VCaP (cell line): ENCODE data around the gene IRGQ.

Experiments
- H3K27ac ChIP-seq: fragments of 450-650 bp; 2 replicates; pipeline ENCODE4 v1.5.1; 2017
- TF ChIP-seq, protein P1 (sequence below): fragments of 450-650 bp; conservative IDR thresholded peaks from 2 replicates; pipeline ENCODE4 v1.5.1; 2017; ENCODE audit warnings: mild to moderate bottlenecking, moderate library complexity

Gene IRGQ

GRCh38 chr19:43541920-43542650 lies 53.8 kb downstream of the IRGQ start:
- TF ChIP-seq, protein P1, sequence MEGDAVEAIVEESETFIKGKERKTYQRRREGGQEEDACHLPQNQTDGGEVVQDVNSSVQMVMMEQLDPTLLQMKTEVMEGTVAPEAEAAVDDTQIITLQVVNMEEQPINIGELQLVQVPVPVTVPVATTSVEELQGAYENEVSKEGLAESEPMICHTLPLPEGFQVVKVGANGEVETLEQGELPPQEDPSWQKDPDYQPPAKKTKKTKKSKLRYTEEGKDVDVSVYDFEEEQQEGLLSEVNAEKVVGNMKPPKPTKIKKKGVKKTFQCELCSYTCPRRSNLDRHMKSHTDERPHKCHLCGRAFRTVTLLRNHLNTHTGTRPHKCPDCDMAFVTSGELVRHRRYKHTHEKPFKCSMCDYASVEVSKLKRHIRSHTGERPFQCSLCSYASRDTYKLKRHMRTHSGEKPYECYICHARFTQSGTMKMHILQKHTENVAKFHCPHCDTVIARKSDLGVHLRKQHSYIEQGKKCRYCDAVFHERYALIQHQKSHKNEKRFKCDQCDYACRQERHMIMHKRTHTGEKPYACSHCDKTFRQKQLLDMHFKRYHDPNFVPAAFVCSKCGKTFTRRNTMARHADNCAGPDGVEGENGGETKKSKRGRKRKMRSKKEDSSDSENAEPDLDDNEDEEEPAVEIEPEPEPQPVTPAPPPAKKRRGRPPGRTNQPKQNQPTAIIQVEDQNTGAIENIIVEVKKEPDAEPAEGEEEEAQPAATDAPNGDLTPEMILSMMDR: no peak
- no peak overlapping the region for H3K27ac ChIP-seq

DNA sequence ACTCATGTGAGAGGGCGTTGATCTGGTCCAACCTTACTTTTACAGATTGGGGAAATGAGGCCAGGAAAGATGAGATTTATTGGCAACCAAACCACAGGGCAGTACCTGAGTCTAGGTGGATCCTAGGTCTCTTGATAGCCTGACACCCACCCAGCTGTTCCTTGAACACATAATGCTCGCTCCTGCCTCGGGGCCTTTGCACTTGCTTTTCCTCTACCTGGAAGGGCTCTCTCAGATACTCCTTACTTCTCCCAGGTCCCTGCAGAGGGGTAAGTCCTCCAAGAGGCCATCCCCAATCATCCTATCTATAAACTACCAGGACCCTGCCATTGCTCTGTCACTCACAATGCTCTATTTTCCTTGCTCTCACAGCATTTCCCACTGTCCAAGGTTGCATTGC lies 55.6 kb downstream of the IRGQ start:
- TF ChIP-seq, protein P1: no peak
- H3K27ac ChIP-seq: no peak overlapping the region

DNA sequence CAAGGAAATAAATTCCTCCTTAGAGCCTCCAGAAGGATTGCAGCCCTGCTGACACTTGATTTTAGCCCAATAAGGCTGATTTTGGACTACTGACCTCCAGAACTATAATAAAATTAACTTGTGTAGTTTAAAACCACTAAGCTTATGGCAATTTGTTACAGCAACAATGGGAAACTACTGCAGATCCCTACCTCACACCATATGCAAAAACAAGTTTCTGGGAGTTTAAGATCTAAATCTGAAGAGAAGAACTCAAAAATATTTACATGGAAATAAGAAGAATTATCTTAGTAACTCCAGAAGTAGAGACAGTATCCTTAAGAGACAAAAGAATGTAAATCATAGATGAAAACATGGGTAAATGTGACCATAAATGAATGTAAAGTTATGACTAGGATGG lies 57.0 kb downstream of the IRGQ start:
- H3K27ac ChIP-seq: no peak overlapping the region
- TF ChIP-seq, protein P1: no peak

DNA sequence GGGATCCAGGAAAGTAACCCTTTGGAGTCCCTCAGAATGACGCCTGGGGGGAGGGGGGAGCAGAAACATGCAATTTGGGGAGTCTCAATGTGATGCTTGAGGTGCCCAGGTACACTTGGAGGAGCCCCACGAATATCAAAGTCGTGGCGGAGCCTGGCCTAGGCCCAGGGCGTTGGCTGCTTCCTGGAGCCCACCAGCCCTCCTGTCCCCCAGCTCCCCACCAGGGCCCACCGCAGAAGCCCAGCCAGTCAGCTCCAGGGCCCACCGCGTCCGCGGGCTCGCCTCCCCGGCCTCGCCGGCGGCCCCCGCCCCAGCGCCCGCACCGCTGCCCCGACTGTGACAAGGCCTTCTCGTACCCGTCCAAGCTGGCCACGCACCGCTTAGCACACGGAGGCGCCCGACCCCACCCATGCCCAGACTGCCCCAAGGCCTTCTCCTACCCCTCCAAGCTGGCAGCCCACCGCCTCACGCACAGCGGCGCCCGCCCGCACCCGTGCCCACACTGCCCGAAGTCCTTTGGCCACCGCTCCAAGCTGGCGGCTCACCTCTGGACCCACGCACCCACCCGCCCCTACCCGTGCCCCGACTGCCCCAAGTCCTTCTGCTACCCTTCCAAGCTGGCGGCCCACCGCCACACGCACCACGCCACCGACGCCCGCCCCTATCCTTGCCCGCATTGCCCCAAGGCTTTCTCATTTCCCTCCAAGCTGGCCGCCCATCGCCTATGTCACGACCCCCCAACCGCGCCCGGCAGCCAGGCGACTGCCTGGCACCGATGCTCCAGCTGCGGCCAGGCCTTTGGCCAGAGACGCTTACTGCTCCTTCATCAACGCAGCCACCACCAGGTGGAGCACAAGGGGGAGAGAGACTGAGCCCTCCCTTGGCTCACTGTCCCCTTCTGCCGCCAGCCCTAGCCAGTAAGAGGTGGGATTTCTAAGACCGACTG lies 60.8 kb downstream of the IRGQ start:
- peak overlapping the region; percentile 94; the same call in 1 of the 2 replicates for H3K27ac ChIP-seq
- TF ChIP-seq, protein P1: peak; percentile 68
